ENCODE measurements around the gene TRIO.
A peak's percentile ranks its signal among the peaks of the same experiment; 100 is the strongest.

The TRIO gene

DNA sequence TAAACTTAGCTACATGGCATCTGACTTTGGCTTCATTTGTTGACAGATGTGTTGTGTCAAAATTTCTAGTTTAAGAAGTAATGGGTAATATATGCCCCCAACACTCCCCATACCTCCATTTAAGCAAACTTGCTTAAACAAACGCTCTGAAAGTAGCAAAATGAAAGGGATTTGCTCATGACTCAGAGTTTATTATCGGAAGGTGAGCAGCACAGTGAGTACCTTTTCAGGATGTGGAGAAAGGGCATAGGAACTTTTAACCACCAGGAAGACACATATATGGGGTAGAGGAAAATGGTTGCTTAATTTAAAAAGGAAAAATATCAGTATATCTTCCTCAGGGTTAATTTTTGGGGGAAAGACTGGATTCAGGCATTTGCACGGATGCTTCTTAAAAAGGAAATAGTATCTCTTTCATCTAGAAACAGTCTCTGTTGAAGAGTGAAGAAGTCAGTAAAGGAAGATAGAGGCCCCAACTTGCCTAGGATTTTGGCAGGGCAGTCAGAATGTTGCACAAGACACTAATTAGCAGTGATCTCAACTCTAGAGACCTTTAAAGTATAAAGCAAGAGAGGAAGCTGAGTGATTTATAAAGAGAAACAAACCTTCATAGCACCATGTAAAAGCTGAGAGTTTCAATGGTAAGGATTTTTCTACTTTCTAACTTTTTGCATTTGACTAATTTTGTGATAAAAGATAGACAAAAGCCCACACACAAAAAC, 155.1 kb downstream of the TRIO start:
- no peak for DNase-seq (ENCODE audit: insufficient read length, low spot score)
- FAIRE-seq: no peak
- no peak for TF ChIP-seq POLR2A (IDR thresholded peaks at IDR 0.05; ENCODE audit: low read depth, low read length)

DNA sequence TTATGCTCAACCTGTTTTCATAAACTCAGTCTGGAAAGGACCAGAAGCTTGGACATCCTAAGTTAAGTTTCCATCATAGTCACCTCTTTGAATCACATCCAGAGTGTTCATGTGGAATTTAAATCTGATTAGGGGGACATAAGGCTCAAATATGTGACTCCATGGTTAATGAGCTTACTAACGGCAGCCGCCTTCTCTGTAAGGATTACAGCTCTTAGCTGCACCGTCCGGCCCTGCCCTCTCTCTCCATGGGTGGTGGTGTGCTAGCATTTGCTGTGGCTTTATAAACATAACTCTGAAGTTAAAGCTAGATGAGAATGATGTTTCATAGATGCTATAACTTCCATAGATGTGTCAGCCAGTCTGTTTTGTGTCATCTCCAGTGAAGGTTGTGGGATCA, 156.5 kb downstream of the TRIO start:
- DNase-seq (ENCODE audit: insufficient read length, low spot score) (no peak), FAIRE-seq (no peak)
- no peak for TF ChIP-seq POLR2A (IDR thresholded peaks at IDR 0.05; ENCODE audit: low read depth, low read length)

DNA sequence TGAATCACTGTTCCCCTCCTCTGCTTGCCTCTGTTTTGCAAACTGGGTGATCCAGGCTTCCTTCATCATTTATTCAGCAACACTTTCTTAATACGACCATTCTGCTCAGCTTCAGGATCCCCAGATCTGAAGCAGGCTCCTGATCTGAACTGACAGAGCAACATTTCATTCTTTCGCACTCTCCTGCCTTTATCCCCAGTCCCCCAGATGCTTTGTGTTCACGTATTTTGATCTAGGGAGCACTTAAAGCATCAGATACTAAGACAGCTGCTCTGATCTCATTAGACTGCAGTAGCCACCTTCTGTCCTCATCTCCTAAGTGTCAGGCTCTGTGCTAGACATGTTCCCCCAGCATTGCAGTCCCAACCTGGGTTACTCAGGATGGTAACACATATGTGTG, 158.0 kb downstream of the TRIO start:
- FAIRE-seq (no peak), DNase-seq (ENCODE audit: insufficient read length, low spot score) (no peak)
- TF ChIP-seq POLR2A (IDR thresholded peaks at IDR 0.05; ENCODE audit: low read depth, low read length): no peak

DNA sequence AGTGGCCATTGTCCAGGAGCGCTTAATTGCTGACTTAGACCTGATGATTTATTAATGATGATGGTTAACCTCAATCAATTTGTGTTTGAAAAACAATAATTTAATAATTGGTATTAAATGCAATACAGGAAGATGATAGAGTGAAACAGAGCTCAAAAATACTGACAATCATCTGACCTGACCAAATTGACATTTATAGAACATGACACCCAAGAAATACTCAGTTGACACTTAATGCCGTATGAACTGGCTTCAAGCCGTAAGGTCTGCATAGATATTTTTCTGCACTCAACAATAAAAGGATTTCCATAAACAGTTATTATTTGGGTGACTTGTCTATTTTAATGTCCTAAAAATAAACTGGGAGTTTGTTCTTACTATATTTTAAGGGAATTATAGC, 159.2 kb downstream of the TRIO start:
- FAIRE-seq (no peak), DNase-seq (ENCODE audit: insufficient read length, low spot score) (no peak)
- TF ChIP-seq POLR2A (IDR thresholded peaks at IDR 0.05; ENCODE audit: low read depth, low read length): no peak

- TF ChIP-seq POLR2A (IDR thresholded peaks at IDR 0.05; ENCODE audit: low read depth, low read length): no peak
- FAIRE-seq: peak; percentile 96
- DNase-seq (ENCODE audit: insufficient read length, low spot score): peak; percentile 93
Observed at GRCh38 chr5:14305045-14305444, 161.9 kb downstream of the TRIO start.

- FAIRE-seq (no peak), DNase-seq (ENCODE audit: insufficient read length, low spot score) (no peak)
- no peak for TF ChIP-seq POLR2A (IDR thresholded peaks at IDR 0.05; ENCODE audit: low read depth, low read length)
Observed at GRCh38 chr5:14306329-14306815, 163.2 kb downstream of the TRIO start.

- no peak for TF ChIP-seq POLR2A (IDR thresholded peaks at IDR 0.05; ENCODE audit: low read depth, low read length)
- FAIRE-seq: no peak
Observed at GRCh38 chr5:14308384-14309154, 165.4 kb downstream of the TRIO start.

GRCh38 chr5:14309199-14309598, 166.1 kb downstream of the TRIO start:
- no peak for TF ChIP-seq POLR2A (IDR thresholded peaks at IDR 0.05; ENCODE audit: low read depth, low read length)
- FAIRE-seq (no peak), DNase-seq (ENCODE audit: insufficient read length, low spot score) (no peak)

More at GRCh38 chr5:14308384-14309154, 165.4 kb downstream of the TRIO start:
- no peak for DNase-seq (ENCODE audit: insufficient read length, low spot score)

DNA sequence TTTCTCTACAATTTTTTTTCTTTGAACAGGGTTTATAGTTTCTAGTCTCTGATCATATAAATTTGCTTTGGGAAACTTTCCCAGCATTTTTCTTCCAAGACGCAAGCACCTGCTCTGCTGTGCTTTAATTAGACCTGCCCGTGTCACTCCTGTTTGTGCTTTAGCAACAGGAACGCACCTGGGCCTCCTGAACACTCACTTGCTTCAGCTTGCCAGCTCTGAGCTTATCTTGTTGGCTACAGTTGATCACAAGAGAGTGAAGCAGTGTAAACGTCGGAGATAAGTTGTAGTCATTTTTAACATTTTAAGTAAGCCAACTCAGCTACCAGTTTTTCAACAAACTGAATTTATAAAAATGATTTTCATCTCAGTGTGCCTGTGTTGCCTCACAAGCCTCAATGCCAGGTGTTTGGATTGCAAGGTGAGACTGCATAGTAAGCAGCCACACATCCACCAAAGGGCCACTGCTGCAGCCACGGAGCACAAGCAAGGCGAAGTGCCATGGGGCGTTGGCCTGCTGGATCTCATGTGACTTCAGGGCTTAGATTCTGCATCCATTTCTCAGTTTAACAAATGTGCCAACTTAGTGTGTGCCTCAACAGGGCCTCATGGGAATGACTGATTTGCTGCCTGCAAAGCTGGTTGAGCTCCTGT, 166.9 kb downstream of the TRIO start:
- FAIRE-seq (no peak), DNase-seq (ENCODE audit: insufficient read length, low spot score) (no peak)
- no peak for TF ChIP-seq POLR2A (IDR thresholded peaks at IDR 0.05; ENCODE audit: low read depth, low read length)

GRCh38 chr5:14310901-14311300, 167.8 kb downstream of the TRIO start:
- DNase-seq (ENCODE audit: insufficient read length, low spot score) (no peak), FAIRE-seq (no peak)
- no peak for TF ChIP-seq POLR2A (IDR thresholded peaks at IDR 0.05; ENCODE audit: low read depth, low read length)

DNA sequence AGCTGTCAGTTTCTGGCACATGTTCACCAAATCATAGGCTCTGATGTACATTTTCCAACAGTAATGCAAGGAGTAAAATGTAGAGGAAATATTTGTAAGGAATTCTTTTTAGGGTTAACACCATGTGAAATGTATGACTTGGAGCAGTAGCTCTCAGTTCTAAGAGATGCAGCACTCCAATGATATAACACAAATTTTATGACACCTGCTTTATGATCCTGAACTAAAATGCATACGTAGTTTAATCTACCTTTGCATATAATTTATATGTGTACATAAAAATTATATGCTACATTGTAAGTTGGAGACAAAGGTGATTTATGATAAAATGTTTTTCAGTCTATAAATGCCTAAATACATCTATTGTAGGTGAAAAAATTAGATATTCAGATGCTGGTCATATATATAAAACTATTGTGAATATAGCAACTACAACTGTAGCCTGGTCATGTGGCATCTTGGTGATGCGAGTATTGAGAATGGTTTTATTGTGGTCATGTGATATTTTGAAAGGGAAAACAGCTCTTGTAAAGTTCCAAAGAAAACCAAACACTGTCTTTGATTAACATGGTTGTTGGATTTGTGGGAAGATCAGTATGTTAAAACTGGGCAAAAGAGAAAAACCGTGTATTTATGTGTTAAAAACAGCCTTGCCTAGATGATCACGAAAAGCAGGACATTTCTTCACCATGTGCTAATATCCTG, 171.0 kb downstream of the TRIO start:
- TF ChIP-seq POLR2A (IDR thresholded peaks at IDR 0.05; ENCODE audit: low read depth, low read length): no peak
- FAIRE-seq (no peak), DNase-seq (ENCODE audit: insufficient read length, low spot score) (no peak)

DNA sequence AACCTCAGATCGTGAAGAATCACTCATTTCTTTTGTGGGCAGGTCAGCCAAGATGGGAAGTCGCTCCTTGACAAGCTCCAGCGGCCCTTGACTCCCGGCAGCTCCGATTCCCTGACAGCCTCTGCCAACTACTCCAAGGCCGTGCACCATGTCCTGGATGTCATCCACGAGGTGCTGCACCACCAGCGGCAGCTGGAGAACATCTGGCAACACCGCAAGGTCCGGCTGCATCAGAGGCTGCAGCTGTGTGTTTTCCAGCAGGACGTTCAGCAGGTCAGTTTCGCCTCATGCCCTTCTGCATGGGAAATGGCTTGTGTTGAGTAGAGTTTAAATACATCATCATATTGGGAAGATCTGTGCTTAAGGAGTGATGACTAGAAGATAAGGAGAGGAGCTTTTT, 173.3 kb downstream of the TRIO start:
- TF ChIP-seq POLR2A (IDR thresholded peaks at IDR 0.05; ENCODE audit: low read depth, low read length): no peak
- no peak for DNase-seq (ENCODE audit: insufficient read length, low spot score)
- FAIRE-seq: no peak

DNA sequence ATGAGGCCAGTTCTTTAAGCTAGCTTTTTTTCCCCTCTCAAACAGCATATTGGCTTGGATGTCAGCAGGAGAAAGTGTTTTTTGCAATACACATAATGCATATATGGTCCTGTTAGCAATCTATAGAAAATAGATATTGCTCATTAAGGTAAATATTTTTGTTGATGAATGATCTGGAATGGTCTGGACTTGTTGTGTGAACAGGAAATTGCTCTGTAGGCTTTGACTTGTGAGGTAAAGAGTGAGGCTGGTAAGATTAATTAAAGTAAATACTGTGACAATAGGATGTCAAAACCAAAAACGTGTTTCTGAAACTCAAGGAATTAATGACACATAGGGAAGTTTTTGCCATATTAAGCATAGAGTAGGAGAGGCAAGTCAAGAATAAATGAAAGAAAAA, 176.0 kb downstream of the TRIO start:
- DNase-seq (ENCODE audit: insufficient read length, low spot score): no peak
- TF ChIP-seq POLR2A (IDR thresholded peaks at IDR 0.05; ENCODE audit: low read depth, low read length): no peak
- no peak for FAIRE-seq

- no peak for TF ChIP-seq POLR2A (IDR thresholded peaks at IDR 0.05; ENCODE audit: low read depth, low read length)
- DNase-seq (ENCODE audit: insufficient read length, low spot score) (no peak), FAIRE-seq (no peak)
Observed at GRCh38 chr5:14321936-14322335, 178.8 kb downstream of the TRIO start.
